Testis (tissue), 2 donors: ENCODE measurements around the gene CFAP20DC.

ENCODE experiments used
- POLR2A ChIP-seq: fragments of 450-650 bp; IDR thresholded peaks from one replicate; pipeline ENCODE4 v1.6.1; 2017; ENCODE audit warnings: antibody characterized with exemption, mild to moderate bottlenecking, moderate library complexity
- TF ChIP-seq, protein P1 (sequence below), 3 experiments: fragments of 450-650 bp in 2 of 3; fragments of 200-600 bp in 1 of 3; sonication (generic) in 1 of 3; IDR thresholded peaks; one replicate each; pipeline ENCODE4 v1.5.1; 2016 to 2019; ENCODE audit warnings: antibody characterized with exemption in 3 of 3, mild to moderate bottlenecking in 2 of 3, moderate library complexity in 1 of 3

- TF ChIP-seq, protein P1, sequence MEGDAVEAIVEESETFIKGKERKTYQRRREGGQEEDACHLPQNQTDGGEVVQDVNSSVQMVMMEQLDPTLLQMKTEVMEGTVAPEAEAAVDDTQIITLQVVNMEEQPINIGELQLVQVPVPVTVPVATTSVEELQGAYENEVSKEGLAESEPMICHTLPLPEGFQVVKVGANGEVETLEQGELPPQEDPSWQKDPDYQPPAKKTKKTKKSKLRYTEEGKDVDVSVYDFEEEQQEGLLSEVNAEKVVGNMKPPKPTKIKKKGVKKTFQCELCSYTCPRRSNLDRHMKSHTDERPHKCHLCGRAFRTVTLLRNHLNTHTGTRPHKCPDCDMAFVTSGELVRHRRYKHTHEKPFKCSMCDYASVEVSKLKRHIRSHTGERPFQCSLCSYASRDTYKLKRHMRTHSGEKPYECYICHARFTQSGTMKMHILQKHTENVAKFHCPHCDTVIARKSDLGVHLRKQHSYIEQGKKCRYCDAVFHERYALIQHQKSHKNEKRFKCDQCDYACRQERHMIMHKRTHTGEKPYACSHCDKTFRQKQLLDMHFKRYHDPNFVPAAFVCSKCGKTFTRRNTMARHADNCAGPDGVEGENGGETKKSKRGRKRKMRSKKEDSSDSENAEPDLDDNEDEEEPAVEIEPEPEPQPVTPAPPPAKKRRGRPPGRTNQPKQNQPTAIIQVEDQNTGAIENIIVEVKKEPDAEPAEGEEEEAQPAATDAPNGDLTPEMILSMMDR (IDR thresholded peaks at IDR 0.05), result no peak
- TF ChIP-seq POLR2A, result no peak
Measured at GRCh38 chr3:58837856-58838255, 212.0 kb downstream of the CFAP20DC start.
